HG02852 (cell line): Measurements from ENCODE around the gene CNTRL.

ENCODE experiments used
- ATAC-seq: cut with Tn5 transposase; IDR thresholded peaks from one replicate; pipeline ENCODE4 v1.9.1; 2021; ENCODE audit warnings: mild to moderate bottlenecking, moderate library complexity; ENCODE audit not compliant: unreplicated experiment

CNTRL gene

GRCh38 chr9:121222524-121223171 is 147.9 kb downstream of the CNTRL start:
- ATAC-seq, result no peak

GRCh38 chr9:121225240-121225639 is 150.5 kb downstream of the CNTRL start:
- no peak for ATAC-seq

GRCh38 chr9:121226175-121226574 is 151.4 kb downstream of the CNTRL start:
- ATAC-seq, result no peak
